HEK293T (cell line): ENCODE data around the gene PET100.

ENCODE experiments used
- ELF4 ChIP-seq: fragments of 450-650 bp; IDR thresholded peaks from 2 replicates; pipeline ENCODE4 v1.6.1; 2017; ENCODE audit warnings: antibody characterized with exemption
- SUZ12 ChIP-seq: fragments of 450-650 bp; IDR thresholded peaks from 2 replicates; pipeline ENCODE4 v1.6.1; 2016; ENCODE audit warnings: mild to moderate bottlenecking

DNA sequence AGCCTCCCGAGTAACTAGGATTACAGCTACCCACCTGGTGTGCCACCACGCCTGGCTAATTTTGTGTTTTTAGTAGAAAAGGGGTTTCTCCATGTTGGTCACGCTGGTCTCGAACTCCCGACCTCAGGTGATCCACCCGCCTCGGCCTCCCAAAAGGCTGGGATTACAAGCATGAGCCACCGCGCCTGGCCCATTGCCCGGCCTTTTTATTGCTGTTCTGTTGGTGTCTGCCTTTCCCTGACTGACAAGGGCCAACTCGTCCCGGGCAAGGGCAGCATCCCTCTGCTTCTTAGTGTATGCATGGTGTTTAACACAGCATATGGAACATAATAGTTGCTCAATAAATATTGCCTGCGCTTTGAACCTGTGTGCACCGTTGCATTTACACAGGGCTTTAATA is 33.1 kb downstream of the PET100 start:
- TF ChIP-seq ELF4 (no peak), SUZ12 (no peak)
